GM19043 (cell line): Measurements from ENCODE around the gene HOXB13.
"Not testable (repeated sequence)": the region's sequence is repeated elsewhere in the genome, so short reads cannot be mapped to it uniquely, and the experiment has no call there.

Experiments used
- ATAC-seq: cut with Tn5 transposase; IDR thresholded peaks from one replicate; pipeline ENCODE4 v1.9.1; 2021; ENCODE audit warnings: low read depth; ENCODE audit not compliant: unreplicated experiment

Gene HOXB13

GRCh38 chr17:48716549-48716948 lies 12.0 kb downstream of the HOXB13 start:
- ATAC-seq: not testable (repeated sequence)

- ATAC-seq: no peak
These were observed 12.8 kb downstream of the HOXB13 start for GRCh38 chr17:48715496-48716399.

- no peak for ATAC-seq
These were observed 17.4 kb downstream of the HOXB13 start for GRCh38 chr17:48711128-48711527.

GRCh38 chr17:48704361-48705248 lies 23.9 kb downstream of the HOXB13 start:
- ATAC-seq: no peak

DNA sequence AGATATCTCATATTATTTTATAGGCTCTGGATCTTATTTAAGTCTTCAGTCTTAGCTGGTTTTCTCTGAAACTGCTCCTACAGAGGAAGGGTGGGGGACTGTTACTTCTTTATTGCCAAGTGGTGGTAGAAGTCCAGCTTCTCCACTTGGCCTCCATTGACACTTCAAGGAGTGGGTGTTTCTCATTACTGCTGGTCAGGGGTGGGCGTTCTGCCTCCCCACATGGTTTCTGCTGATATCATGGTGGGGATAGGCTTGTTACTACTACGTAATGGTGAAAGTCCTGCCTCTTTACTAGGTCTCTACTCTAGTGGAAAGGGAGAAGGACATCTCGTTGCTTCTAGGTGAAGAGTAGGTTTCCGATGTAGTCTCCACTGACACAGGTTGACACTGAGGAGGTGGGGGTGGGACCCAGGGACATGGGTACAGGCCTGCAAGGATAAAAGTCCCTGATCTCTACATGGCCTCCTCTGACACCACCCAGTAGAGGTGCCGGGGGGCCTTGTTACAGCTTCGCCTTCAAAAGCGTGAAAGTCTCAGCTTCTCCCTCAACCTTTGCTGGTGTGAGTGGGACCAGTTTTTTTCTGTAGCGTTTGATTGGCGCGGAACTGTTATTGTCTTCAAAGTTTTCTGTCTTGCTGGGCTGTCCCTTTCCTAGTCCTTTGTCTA lies 26.6 kb downstream of the HOXB13 start:
- ATAC-seq: no peak

GRCh38 chr17:48693178-48693577 lies 35.4 kb downstream of the HOXB13 start:
- ATAC-seq: no peak

DNA sequence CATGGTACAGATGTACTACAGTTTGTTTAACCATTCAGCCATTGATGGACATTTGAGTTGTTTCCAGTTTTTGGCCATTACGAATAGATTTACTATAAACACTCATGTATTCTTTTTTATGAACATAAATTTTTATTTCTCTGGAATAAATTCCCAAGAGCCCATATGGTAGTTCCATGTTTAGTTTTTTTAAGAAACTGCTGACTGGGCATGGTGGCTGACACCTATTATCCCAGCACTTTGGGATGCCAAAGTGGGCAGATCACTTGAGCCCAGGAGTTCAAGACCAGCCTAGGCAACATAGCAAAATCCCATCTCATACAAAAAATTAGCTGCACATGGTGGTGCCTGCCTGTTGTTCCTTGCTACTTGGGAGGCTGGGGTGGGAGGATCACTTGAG lies 36.5 kb downstream of the HOXB13 start:
- ATAC-seq: no peak

DNA sequence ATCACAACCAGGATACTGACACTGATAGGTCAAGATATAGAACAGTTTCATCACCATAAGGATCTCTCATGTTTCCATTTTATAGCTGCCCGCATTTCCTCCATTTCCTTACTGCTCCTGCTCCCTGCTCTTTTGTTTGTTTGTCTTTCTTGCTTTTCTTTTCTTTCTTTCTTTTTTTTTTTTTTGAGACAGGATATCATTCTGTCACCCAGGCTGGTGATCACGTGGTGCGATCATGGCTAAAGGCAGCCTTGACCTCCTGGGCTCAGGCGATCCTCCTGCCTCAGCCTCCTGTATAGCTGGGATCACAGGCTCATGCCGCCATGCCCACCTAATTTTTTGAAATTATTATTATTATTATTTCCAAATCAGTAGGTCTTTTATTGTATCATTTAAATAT lies 37.9 kb downstream of the HOXB13 start:
- ATAC-seq: no peak

GRCh38 chr17:48681609-48682008 lies 46.9 kb downstream of the HOXB13 start:
- no peak for ATAC-seq

DNA sequence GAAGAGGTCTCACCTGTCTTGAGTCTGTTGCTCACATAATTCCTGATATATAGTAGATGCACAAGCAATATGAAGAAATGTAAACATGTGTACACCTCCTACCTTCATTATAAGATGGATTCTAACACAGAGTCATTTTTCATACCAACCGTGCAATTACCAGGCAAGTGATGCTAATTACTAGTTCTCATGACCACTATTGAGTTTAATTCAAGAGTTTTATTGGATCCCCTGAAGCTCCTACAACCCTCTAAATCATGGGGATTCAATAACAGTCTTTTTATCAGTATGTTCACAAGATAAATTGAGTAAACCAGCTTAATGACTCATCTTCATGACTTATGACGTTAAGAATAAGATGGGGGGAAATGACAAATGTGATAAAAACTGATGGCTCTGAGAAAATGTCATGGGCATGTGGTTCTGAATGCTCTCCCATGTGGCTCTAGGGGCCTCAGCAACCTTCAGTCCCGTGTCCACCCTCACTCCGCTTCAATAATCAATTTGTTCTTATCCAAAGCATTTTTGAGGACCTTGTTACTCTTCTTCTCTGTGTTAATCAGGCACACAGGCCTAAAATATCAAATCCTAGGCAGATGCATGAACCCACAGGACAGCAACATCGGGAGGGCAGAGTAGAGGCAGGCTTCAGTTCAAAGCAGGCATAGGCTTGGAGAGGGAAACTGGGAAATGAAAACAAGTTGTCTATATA lies 49.0 kb downstream of the HOXB13 start:
- ATAC-seq: no peak

DNA sequence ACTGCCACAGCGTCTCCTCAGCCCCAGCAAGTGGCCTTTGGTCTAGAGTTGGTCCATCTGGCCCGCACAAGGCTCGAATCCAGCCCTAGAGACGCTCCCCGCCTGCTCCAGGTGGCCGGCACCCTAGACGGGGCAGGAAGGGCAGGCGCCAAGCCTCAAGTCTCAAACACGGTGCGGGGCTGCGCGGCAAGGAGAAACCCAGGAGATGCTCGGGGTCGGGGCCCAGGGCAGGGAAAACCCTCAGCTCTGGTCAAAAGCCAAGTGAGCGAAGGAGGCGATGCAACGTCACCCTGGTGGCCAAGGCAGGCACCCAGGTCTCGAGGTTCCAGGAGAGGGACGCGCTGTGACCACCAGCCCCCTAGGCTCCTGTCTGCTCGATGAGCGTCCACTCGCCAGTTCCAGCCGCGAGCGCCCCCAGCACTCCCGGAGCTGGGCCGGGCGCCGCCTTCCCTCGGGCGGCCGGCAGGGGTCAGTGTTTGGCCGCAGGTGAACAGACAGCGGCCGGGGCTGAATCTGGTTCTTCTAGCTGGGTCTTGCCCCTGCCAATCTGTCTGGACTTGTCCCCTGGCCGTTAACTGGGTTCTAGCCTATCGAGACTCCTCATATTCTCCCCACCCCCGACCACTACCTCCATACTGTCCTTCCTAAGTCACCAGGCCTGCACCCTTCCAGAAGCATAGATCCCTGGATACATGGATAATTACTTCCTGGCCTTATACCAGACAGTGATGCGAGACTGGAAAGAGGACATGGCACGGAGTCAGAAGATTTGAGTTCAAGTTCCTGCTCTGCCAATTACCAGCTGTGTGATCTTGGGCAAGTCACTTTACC lies 50.2 kb downstream of the HOXB13 start:
- ATAC-seq: no peak

DNA sequence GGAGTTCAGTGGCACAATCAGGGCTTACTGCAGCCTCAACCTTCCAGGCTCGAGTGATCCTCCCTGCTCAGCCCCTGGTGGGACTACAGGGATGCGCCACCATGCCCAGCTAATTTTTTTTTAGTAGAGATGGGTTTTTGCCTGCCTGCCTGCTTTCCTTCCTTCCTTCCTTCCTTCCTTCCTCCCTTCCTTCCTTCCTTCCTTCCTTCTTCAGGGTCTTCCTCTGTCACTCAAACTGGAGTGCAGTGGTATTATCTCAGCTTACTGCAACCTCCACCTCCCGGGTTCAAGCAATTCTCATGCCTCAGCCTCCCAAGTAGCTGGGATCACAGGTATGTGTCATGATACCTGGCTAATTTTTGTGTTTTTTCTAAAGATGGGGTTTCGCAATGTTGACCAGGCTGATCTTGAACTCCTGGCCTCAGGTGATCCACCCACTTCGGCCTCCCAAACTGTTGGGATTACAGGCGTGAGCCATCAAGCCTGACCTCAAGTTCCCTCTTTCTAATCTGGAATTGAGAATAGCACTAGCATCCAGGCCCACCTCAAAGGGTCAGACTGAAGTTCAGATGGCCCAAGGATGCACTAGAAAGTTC lies 51.5 kb downstream of the HOXB13 start:
- ATAC-seq: no peak
